GM18508 (cell line): ENCODE results near the gene EFTUD2.
"Not testable (repeated sequence)": the region's sequence is repeated elsewhere in the genome, so short reads cannot be mapped to it uniquely, and the experiment has no call there.

Source experiments
- ATAC-seq: cut with Tn5 transposase; IDR thresholded peaks from one replicate; pipeline ENCODE4 v1.9.1; 2021; ENCODE audit warnings: moderate number of reproducible peaks; ENCODE audit not compliant: insufficient read depth, unreplicated experiment

Gene EFTUD2

DNA sequence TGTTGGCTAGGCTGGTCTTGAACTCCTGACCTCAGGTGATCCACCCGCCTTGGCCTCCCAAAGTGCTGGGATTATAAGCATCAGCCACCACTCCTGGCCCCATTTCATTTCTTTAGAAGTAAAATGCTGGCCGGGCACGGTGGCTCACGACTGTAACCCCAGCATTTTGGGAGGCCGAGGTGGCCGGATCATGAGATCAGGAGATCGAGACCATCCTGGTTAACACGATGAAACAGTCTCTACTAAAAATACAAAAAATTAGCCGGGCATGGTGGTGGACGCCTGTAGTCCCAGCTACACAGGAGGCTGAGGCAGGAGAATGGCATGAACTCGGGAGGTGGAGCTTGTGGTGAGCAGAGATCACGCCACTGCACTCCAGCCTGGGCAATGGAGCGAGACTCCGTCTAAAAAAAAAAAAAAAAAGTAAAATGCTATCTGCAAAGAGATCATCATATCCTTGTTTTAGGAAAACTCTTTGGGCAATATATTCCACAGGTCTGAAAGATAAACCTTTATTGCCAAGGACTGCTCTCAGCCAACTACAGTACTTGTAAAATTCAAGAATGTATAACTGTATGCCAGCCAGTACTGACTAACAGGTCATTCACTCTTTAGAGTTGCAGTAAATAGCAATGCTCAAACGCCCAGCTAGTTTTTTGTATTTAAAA, 73.0 kb downstream of the EFTUD2 start:
- ATAC-seq, result no peak

DNA sequence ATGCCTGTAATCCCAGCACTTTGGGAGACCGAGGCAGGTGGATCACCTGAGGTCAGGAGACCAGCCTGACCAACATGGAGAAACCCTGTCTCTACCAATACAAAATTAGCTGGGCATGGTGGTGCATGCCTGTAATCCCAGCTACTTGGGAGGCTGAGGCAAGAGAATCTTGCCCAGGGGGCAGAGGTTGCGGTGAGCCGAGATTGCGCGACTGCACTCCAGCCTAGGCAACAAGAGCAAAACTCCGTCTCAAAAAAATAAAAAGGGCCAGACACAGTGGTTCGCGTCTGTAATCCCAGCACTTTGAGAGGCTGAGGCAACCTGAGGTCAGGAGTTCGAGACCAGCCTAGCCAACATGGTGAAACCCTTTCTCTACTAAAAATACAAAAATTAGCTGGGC, 74.0 kb downstream of the EFTUD2 start:
- not testable (repeated sequence) for ATAC-seq

DNA sequence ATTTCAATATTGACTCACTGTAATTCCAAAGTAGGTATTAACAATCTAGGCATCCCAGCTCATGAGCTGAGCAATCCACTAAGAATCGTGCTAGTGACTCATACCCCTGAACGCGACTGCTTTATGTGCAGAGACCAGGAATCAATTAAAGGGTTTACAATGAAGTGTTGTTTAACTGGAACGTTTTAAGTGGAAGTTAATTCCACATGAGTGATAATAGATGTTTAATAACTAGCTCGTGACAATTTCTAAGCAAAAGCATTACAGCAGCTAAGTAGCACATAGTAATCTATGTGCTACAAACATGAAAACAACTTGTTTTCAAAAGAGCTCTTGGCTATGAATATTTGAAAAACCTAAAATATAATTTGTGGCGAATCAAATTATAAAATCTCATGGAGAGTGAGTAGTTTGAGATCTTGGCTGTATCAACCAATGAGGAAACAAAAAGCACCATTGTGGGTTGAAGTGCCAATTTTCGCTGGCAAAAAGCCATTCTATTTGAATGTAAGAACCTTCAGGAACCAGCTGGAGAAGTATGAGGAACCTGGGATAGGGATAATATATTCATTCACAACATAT, 78.5 kb downstream of the EFTUD2 start:
- ATAC-seq, result no peak

DNA sequence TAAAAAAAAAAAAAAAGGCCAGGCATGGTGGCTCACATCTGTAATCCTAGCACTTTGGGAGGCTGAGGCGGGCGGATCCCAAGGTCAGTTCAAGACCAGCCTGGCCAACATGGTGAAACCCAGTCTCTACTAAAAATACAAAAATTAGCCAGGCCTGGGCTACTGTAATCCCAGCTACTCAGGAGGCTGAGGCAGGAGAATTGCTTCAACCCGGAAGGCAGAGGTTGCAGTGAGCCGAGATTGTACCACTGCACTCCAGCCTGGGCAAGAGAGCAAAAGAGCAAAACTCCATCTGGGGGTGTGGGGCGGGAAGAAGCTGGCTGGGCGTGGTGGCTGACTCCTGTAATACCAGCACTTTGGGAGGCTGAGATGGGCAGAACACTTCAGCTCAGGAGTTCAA, 80.7 kb downstream of the EFTUD2 start:
- ATAC-seq, result not testable (repeated sequence)

DNA sequence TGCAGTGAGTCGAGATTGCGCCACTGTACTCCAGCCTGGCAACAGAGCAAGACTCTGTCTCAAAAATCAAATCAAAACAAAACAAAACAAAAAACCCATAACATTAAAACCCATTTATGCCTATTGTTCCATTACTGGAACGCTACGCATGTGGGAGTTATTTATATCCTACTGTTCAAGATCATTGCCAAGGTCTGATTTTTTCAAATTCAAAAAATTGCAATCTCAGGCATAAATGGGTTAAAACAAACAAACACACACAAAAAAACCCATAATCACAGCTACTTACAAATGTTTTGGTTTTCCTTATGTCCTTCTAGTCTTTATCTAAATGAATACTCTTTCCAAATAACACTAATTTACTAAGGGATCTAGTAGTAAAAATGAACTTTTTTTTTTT, 87.0 kb downstream of the EFTUD2 start:
- ATAC-seq, result no peak

DNA sequence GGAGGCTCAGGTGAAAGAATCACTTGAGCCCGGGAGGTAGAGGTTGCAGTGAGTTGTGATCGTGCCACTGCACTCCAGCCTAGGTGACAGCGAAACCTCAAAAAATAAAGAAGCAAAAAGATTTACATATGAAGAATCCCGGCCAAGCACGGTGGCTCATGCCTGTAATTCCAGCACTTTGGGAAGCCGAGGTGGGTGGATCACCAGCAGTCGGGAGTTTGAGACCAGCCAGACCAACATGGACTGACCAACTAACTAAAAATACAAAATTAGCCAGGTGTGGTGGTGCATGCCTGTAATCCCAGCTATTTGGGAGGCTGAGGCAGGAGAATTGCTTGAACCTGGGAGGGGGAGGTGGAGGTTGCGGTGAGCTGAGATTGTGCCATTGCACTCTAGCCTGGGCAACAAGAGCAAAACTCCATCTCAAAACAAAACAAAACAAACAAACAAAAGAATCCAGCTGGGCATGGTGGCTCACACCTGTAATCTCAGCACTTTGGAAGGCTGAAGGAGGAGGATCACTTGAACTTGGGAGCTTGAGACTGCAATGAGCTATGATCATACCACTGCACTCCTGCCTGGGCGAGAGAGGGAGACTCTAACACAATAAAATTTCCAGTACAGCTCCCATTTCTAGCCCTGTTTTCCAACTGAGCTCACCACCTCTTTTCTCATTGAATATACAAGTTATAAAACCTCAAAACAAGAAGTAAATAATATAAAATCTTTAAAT, 90.4 kb downstream of the EFTUD2 start:
- ATAC-seq, result not testable (repeated sequence)

DNA sequence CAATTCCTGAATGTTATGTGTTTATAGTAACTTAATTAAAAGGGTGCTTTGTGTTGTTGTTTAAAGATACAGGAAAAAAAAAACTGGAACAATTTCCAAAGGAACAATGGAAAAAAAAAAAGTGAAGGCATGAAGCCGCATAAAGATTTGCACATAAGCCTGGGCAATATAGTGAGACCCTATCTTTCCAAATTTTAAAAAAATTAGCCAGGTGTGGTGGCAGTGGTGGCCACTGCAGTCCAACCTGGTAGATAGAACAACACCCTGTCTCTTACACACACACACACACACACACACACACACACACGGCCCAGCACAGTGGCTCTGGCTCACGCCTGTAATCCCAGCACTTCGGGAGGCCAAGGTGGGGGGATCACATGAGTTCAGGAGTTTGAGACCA, 91.1 kb downstream of the EFTUD2 start:
- no peak for ATAC-seq

DNA sequence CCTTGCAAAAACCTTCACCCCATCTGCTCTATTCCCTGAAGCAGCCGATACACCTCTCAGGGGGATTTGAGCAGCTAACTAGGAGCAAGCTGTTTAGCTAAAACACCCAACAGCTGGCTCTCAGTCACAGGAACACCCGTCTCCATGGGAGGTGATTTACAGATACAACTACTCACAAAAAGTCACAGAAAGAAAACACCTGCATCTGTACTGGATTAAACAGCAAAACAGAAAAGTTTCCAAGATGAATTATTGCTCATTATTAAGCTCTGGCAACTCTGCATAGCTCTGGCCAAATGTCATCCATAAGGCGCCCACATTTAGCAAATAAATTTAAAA, 91.5 kb downstream of the EFTUD2 start:
- ATAC-seq, result no peak

DNA sequence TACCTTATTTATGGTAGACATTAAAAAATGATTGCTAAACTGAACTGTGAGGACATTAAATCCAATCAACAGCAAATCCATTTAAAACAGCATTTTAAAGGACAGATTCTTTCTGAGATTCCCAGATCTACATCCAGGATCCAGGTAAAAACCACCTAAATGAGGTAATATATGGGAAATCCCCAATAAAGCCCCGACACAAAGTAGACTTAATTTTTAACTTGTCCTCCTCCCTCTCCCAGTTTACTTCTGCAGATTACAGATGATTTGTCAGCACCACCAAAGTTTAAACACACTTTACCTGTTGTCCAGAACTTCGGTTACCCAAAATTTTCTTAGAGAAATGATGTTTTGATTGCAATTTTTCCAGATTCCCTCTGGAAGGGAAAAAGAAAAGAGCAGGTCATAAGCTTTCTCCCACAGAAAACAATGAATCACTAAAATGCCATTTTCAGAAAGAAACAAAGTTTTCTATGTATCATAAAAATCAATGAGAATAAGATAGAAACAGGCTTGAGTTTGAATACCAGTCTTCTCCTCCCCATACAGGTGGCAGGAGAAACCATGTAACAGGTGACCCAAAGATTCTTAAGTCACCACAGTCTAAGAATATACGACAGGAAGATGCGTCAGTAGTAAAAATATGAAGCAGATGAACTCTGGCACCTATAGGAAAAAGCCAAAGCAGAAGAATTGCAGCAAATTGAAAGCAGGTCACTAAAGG, 92.0 kb downstream of the EFTUD2 start:
- ATAC-seq, result no peak

DNA sequence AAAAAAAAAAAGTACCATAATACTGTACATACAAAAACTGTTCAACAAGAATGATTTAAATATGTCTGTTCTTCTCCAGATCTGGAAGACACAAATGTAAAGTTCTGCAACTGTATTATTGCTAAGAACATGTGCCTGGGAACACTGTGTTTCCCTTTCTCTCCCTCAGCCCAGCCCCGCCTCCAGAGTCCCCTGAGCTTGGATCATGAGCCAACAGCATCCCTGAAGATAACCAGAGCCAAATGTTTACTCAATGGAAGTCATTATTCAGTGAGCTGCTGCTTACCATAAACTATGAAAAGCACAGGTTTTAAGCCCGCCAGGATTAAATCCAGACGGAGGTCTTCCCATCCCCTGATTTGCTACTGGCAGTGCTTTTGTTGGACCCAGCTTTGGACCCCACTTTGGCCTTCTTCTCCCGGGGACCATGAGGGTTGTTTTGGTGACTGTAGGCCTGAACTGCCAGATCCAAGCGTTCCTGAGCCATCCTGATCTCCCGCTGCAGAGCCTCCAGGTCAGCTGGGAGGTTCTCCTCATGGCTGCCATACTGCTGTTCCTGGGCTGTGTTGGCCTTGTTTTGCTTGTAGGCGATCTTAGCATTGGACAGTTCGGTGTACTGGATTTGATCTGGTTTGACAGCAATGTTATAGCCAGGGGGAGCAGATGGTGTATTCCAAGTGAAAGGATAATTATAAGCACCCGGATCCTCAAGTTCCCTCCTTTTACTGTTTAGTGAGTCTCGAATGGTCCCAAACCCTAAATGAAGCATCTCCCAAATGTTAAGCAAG, 94.7 kb downstream of the EFTUD2 start:
- ATAC-seq, result no peak

DNA sequence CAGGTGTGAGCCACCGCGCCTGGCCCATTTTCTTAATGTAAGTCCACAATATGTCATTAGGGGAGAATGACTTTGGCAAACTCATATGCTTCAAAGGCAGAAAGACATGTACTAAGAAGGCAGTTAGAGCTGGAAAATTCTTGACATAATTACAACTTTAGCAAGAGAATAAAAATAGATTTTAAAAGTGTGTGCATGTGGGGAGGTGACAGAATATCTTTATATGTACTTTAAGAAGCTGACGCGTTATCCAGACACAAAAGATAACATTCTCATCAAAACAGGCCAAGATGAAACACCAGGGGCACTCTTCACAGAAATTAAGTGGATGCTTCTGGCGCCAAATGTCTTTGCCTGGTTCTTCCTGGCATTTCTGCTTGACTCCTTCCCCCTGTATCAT, 97.4 kb downstream of the EFTUD2 start:
- no peak for ATAC-seq
